NCI-H1930 (cell line): Measurements from ENCODE around the gene TRIM3.
"Not testable (repeated sequence)": the region's sequence is repeated elsewhere in the genome, so short reads cannot be mapped to it uniquely, and the experiment has no call there.

Source experiments
- DNase-seq, 2 experiments: peaks; one replicate each; lab custom pipeline; 2025; lab: John Stamatoyannopoulos, UW

TRIM3 gene

DNA sequence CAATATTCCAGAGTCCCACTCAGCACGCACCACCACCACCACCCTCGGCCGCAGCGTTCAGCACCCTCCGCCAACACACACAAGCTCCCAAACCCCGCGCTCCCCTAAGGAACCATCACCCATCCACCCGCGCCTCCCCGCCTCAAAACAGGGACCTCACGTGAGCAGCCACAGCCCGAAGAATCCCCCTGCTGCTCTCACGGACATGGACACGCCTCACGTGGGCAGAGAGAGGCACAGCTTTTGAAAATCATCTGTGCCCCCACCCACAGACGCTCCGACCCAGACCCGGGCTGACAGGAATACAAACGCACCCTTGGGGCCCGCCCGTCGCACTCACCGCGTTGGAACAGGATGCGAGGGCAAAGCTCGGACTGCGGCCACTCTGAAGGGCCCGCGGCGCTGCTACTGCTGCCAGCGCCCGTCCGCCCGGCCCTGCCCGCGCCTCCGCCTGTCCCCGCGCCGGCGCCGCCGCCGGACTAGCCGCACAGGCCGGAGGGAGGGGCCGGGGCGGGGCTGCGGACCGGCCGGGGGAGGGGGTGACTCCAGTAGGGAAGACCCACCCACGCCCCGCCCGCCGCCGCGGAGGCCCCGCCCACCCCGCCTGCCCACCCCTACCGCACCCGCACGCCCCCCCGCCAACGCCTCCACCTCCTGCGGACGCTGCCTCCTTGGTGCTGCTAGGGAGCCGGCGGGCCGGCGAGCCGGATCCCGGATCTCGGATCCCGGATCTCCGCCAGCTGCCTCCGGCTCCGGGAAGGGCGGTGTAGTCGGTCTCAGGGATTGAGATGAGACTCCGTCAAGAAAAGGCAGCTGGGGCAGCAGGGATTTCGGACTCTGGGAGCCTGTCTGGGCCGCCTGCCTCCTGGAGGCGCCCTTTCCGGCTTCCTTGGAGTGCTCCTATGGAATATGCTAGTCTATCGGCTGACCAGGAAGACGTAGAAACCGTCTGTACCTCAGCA is at the start of gene TRIM3:
Gene TRIM3, minus strand, starts transcription at position 491 of the 962 bp plus-strand sequence. CDS start 8,246 bp downstream, outside the sequence.
- peak; percentile 86 to 90 for DNase-seq

DNA sequence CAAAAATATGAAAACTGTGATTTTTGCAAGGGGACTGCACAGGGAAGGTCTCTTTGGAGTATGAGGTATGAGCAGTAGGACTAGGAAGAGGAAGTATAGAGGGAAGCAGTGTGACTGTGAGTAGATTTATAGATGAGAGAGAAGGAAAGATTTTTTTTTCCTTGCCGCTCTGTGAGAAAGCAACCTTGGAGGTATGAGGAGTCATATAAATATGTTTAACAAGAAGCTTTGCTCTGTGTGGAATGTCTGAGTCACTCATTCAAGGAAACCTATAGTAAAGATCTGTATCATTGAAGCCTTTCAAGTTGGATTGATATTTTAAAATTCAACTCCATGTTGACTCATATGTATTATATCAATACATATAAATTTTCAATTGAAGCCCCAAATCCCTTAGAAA is 49.5 kb upstream of the TRIM3 start:
- DNase-seq, result no peak

DNA sequence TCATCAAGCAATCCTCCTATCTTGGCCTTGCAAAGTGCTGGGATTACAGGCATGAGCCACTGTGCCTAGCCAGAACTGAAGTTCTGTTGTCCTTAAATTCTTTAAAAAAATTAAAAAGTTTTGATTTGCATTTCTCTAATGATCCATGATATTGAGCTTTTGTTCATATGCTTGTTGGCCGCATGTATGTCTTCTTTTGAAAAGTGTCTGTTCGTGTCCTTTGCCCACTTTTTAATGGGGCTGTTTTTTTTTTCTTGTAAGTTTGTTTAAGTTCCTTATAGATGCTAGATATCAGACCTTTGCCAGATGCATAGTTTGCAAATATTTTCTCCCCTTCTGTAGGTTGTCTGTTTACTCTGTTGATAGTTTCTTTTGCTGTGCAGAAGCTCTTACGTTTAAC is 48.2 kb upstream of the TRIM3 start:
- DNase-seq, result not testable (repeated sequence)

DNA sequence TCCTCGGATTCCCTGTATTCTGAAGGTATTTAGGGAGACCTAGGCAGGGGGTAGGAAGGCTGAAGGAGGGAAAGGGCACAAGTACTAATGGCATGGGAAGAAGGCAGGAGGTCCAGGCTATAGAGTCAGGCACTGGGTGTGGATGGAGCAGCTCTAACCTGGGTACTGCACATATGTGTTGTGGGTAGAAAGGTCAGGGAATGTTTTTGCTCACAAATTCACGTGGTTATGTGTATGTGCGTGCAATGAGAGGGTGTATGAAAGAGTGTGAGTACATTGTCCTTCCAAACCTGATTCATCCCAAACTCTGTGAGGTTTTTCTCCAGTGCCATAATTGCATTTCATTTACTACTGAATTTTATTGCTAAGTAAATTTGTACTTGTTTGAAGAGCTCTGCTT is 46.5 kb upstream of the TRIM3 start:
- no peak for DNase-seq

DNA sequence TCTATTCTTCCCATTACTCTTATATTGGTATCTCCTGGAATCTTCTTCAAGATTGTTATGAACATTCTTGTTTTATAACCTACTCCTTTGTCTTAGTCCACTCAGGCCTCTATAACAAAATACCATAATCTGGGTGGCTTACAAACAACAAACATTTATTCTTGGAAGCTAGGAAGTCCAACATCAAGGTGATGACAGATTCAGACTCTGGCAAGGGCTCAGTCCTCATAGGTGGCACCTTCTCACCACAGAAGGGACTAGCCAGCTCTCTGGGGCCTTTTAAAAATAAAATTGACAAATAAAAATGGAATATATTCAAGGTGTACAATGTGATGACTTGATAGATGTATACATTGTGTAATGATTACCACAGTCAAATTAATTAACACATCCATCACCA is 43.1 kb upstream of the TRIM3 start:
- no peak for DNase-seq

DNA sequence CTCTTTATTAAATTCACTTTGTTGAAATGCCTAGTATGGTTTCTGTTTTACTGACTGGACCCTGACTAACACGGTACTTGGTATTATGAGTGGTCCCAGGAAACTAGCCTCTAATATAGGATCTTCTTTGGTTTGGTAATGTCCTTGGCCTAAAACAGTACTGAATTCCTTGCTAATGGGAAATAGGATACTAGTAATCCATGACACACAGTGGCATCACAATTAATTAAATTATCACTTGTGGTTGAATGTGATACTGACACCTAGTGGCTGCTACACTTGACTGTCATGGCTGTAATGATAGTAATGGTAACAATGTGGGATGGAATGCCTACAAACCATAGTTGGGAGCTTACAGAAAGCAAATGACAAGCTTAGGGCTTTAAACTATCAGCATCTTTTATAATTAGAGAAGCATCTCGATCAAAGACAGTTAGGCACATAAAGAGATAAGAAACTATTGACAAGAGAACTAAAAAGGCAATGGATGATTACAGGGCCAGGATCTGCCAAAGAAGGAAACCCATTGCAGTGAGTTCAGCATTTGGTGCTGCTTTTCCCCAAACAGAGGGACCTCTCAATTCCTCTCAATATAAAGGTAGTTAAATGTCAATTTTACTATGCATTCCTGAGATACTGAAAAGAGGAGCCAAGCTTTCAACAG is 32.0 kb upstream of the TRIM3 start:
- DNase-seq, result peak; percentile 7 to 15

DNA sequence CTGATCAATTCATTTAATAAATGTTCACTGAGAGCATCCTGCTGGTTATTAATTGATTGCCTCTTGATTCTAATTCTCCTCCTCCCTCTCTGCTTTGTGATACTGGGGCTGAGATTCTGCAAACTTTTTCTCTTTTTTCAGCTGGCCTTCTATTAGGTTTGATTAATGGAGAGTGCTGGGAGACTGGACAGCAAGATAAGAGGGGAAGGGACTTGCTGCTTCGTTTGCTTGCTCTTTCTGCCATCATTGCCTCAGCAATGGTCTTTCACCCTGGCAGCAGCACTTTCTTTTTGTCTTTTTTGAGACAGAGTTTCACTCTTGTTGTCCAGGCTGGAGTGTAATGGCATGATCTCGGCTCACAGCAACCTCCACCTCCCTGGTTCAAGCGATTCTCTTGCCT is 30.4 kb upstream of the TRIM3 start:
- no peak for DNase-seq

DNA sequence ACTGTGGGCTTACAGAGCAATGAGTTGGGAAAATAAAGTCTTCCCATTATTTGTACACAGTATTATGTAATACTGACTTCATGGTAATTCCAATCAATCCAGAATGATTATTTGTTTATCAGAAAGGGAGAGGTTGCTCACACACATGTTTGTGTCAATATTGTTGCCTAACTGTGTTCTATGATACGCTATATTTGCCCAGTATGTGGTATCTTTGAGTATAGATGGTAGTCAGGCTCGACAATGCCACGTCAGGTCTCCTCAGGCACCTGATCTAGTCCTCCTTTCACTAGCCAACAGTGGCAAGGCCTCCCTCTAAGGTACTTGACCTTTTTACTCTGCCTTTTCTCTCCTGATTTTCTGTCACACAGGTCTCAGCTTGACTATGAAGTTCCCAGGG is 28.6 kb upstream of the TRIM3 start:
- DNase-seq, result no peak

DNA sequence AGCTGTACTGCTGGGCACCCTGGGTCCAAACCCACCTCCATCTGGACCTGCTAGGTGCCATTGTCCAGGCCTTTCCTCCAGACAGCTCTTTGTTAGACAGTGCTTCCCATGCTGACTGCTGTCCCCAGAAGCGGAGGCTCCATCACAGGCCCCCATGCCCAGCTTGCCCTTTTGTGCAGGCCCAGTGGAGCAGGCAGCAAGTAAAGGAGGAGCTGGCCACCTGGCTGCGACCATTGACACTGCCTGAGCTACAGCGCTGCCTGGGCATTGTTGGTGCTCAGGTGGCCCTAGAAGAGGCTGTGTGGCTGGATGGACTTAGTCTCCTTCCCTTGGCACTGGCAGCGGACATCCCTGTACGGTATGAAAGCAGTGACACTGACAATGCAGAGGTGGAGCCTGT is 24.8 kb upstream of the TRIM3 start:
- DNase-seq, result no peak

DNA sequence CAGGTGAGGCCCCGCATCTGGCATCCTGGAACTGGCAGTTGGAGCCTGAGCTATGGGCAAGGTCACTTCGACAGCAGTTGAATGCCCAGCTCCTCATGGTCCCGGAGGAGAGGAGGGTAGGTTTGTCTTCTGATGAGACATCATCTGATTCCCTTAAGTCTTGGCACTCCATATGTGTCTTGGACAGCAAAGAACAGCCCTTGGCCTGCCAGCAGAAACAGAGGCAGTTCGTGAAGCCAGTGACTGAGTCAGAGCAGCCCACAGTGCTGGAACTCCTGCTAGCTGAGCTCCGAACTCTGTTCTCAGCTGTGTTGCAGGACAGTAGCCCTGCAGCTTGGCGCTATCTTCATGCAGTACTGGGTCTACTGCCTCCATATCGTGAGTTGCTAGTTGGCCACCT is 24.4 kb upstream of the TRIM3 start:
- DNase-seq, result no peak

DNA sequence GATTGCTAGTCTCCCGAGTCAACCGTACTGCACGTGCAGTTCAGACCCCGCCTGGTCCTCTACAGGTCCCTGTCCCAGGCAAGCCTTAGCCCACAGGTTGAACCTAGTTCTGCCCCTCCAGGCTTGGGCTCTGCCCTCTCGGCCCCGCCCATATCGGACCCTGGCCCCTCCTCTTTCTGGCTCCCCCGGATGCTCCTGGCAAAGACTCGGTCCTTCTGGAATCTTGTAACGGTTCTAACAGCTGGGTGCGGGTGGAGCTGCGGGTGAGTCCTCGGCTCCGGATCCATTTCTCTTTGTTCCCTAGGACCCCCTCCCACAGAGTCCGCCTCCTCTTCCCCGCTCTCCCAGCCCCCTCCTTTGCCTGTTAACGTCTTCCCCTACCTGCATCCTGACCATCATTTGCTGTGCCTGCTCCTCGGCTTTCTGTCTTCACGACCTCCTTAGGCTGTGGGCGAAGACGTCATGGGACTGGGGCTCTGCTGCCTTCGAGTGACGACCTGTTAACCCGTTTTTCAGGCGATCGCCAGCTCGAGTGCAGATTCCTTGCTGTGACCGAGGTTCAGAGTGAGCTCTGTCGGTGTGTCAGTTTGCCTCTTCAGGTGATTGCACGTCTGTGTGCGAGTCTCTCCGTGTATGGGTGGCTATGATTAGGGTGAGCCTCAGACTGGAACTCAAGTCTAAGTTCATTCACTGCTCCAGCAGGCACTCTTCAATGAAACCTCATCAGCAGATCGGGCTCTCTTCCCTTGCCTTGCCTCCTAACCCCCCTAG is 23.5 kb upstream of the TRIM3 start, which contains the start of gene DNHD1:
Gene DNHD1, plus strand, starts transcription at position 212 of the 771 bp plus-strand sequence. CDS start 936 bp downstream, outside the sequence.
- no peak for DNase-seq

DNA sequence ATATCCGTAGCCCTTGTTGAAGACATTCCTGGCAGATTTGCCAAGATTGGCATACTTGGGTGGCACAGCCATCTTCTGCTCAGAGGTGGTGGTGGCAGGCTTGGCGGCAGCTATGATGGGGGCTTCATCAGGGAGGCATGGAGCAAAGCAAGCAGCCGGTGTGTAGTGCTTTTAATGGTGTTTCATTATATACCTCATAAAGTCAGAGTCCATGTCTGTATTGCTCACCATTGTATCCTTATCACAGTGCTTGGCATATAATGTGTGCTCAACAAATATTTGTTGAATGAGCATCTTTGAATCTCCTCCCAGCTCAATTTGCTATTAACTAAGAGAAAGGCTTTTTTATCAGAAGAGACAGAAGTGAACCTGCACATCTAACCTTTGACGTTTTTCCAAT is 15.6 kb upstream of the TRIM3 start:
- no peak for DNase-seq

DNA sequence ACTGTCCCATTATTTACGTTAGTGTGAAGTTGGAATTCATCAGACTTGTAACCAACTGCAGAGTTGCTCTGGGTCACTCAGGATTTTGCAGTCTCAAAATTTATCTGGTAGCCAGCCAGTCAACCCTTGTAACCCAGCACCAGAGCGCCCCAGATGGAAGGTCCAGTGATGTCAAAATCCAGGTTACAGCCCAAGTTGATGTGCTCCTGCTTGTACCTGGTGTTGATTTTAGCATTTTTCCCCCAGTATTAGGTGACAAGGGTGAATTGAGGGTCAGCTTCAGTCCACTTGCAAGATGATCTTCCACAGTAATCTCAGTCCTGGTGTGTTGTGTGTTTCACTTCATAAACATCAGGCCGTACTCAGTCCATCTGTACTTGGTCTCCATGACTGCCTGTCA is 15.1 kb upstream of the TRIM3 start:
- no peak for DNase-seq

DNA sequence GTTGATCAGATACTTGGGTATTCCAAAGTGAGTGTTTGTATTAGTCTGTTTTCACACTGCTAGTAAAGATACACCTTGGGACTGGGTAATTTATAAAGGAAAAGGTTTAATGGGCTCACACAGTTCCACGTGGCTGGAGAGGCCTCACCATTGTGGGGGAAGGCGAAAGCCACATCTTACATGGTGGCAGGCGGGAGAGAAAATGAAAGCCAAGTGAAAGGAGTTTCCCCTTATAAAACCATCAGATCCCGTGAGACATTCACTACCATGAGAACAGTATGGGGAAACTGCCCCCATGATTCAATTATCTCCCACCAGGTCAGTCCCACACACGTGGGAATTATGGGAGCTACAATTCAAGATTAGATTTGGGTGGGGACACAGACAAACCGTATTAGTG is 14.6 kb upstream of the TRIM3 start:
- no peak for DNase-seq

DNA sequence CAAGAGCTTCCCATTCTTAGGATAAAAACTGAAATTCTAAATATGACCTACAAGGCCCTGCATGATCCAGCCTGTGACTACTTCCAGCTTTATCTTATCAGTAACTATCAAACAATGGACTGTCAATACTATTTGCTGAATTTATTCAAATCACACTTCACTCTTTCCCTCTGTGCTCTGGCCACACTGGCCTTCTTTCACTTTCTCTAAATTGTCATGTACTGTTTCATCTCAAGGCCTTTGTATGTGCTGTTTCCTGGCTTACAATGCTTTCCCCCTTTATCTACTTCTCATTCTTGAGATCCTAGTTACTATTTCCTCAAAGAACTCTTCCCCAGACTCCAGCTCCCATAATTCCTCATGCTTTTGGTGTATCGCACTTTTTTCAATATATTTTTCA is 13.2 kb upstream of the TRIM3 start:
- no peak for DNase-seq

DNA sequence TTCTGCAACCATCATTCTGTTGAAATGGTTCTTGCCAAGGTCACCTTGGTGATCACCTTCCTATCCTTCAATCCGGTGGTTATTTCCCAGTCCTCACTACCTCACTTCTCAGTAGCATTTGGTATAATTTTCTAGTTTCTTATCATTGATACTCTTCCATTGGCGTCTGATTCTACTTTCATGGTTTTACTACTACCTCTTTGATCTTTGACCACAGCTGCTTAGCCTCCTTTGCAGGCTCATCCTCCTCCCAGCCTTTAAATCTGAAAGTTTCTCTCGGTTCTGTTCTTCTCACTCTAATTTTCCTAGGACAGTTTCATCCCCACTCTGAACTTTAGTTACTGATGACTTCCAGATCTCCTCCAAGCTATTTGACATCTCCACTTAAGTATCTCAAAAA is 12.5 kb upstream of the TRIM3 start:
- no peak for DNase-seq

DNA sequence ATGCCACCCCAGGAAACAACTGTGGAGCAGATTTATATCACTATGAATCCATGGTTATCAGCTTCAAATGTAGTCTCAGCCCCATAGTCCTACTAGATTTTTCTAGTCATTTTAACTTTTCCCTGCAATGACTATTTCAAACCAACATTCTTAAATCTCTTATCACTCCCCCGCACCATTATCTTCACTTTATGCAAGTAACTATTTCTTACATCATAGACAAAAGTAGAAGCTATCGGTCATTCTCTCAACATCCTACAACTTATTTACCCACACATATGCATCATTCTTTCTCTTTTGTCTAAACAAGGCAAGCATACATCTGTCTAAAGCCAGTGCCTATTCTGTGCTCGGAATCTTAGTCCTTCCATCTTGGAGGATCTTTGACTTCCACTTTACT is 11.9 kb upstream of the TRIM3 start:
- no peak for DNase-seq

DNA sequence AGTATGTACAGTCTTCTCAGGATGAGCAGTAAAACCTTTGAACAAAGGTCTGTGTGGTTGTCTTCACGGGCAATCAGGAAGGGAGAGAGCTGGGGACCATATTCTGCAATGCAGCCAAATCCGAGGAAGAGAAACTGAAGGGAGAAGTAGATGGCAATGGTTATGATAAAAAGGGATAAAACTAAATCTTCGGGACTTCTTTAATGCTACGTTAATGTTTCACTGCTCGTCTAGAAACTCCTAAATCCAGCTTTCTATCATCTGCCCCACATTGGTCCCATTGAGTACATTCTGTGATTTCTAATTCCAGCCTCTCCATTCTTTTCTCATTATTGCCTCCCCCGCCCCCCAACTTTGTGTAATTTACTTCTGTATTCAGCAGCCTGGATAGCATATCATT is 9.3 kb upstream of the TRIM3 start:
- DNase-seq, result no peak

DNA sequence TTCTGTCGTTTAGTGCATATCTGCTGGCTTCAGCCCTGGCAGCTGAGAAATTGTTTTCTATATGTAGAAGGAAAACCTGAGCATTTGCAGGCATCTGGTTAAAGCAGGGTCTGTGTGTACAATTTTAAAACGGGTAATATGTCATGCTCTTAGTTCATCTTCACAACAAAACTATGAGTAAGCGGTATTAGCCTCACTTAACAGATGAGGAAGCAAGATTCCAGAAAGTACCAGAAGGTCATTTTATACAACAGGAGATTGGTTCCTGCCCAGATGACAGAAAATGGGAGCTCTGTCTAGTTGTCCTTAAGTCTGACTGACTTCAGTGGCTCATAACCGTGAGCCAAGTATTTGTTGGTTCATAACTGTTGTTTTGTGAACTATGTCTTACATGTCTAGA is 8.7 kb upstream of the TRIM3 start:
- no peak for DNase-seq

DNA sequence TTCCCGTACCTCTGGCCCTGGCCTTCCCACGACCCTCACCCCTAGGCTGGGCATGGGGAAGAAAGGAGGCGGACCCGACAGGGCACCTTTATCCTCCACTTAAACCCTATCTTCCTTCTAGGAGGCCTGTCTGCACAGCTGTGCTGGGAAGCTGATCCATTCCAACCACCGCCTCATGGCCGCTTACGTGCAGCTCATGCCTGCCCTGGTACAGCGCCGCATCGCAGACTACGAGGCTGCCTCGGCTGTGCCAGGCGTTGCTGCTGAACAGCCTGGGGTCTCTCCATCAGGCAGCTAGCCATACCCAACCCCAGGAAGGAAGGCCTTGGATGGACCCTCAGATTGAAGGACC is 8.2 kb upstream of the TRIM3 start:
- no peak for DNase-seq

DNA sequence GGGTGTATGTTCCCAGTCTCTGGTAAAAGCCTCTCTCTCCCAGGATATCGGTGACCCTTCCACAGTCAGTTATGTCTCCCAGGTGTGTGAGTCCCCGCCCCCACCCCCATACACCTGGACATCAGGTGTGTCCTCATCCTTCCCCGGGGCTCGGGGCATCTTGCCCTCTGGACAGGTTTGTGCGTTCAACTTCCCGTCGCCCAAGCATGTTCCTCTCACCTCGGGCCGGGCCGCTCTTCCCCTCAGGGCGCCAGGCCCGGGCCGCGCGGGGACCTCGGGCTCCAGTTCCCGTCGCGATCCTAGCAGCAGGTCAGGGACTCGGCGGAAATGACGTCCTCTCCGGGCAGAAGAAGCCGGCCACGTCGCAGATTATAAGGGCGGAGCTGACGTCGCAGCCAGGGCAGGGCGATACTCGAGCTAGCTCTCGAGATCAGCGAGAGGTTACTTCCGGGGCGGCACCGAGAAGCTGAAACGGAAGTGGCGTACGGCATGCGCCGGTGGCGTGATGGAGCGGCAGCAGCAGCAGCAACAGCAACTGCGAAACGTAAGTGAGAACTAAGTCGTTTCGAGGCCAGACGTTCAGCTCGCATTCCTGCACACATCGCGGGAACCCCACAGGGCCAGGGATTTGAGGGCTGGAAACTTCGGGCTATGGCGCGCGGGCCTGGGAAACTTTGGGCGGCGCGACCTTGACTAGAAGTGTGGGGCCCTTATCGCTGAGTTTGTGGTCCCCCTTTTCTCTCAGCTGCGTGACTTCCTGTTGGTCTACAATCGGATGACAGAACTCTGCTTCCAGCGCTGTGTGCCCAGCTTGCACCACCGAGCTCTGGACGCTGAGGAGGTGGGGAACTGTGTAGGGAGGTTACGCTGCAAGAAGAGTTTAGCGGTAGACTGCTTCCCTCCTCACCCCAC is 7.5 kb upstream of the TRIM3 start, which contains the start of the genes ARFIP2 and TIMM10B:
Gene ARFIP2, minus strand, starts transcription at position 320 of the 912 bp plus-strand sequence. CDS start 910 bp downstream, outside the sequence.
Gene TIMM10B, plus strand, starts transcription at position 490 of the 912 bp plus-strand sequence. Its CDS starts 16 bp downstream, at position 506.
- peak; percentile 96 for DNase-seq
